HEK293 (cell line): Measurements from ENCODE around the gene ARHGAP42.

Experiments
- CTCF ChIA-PET: fragments of 350-600 bp; formaldehyde crosslinking; extraction: SDS; loops from one replicate; lab custom pipeline; 2021; ENCODE audit warnings: antibody characterized with exemption; lab: Yijun Ruan, JAX
- POLR2A ChIA-PET: fragments of 300-600 bp; formaldehyde crosslinking; extraction: SDS; loops from one replicate; lab custom pipeline; 2020; ENCODE audit warnings: antibody characterized with exemption, inconsistent platforms; lab: Yijun Ruan, JAX
- H3K27ac ChIP-seq: fragments of 200-500 bp; sonication (Bioruptor generic); 2 replicates; pipeline ENCODE4 v1.5.1; 2014; ENCODE audit warnings: low read depth, low read length, control low read depth, inconsistent platforms; ENCODE audit errors: extremely low read depth
- H3K36me3 ChIP-seq, 2 experiments: fragments of 200-500 bp in 1 of 2; sonication (Bioruptor generic) in 1 of 2; 1 replicate in 1 of 2; 2 replicates in 1 of 2; pipeline ENCODE4 v1.5.1; 2014 to 2017; ENCODE audit warnings: inconsistent platforms in 2 of 2, low read length in 2 of 2; ENCODE audit not compliant: control insufficient read depth in 2 of 2, insufficient read depth in 1 of 2
- H3K4me1 ChIP-seq: fragments of 200-500 bp; sonication (Bioruptor generic); 2 replicates; pipeline ENCODE4 v1.5.1; 2014; ENCODE audit warnings: mild to moderate bottlenecking, low read length, inconsistent platforms; ENCODE audit not compliant: control insufficient read depth, insufficient read depth
- H3K4me3 ChIP-seq: 2 replicates; pipeline ENCODE4 v1.5.1; 2011; ENCODE audit warnings: low read depth, mild to moderate bottlenecking, control low read depth, low read length, moderate library complexity
- H3K9me3 ChIP-seq: fragments of 200-500 bp; sonication (Bioruptor generic); 2 replicates; pipeline ENCODE4 v1.5.1; 2014; ENCODE audit warnings: low read depth, low read length, inconsistent platforms; ENCODE audit not compliant: control insufficient read depth, insufficient read depth
- AEBP2 ChIP-seq: fragments of 450-650 bp; formaldehyde crosslinking; IDR thresholded peaks from 2 replicates; pipeline ENCODE4 v1.5.1; 2016; ENCODE audit warnings: missing biosample characterization, missing genetic modification characterization, borderline replicate concordance
- GLI4 ChIP-seq: fragments of 450-650 bp; formaldehyde crosslinking; IDR thresholded peaks from 2 replicates; pipeline ENCODE4 v1.5.1; 2016; ENCODE audit warnings: missing biosample characterization, missing genetic modification characterization
- PRDM10 ChIP-seq: fragments of 450-650 bp; formaldehyde crosslinking; IDR thresholded peaks from 2 replicates; pipeline ENCODE4 v1.5.1; 2016; ENCODE audit warnings: missing biosample characterization, missing genetic modification characterization
- TSHZ1 ChIP-seq: fragments of 450-650 bp; formaldehyde crosslinking; IDR thresholded peaks from 2 replicates; pipeline ENCODE4 v1.5.1; 2016; ENCODE audit warnings: missing biosample characterization, missing genetic modification characterization, borderline replicate concordance
- ZBTB11 ChIP-seq: fragments of 450-650 bp; formaldehyde crosslinking; conservative IDR thresholded peaks from 2 replicates; pipeline ENCODE4 v1.5.1; 2016; ENCODE audit warnings: low read depth, missing biosample characterization, missing genetic modification characterization
- ZNF112 ChIP-seq: fragments of 450-650 bp; formaldehyde crosslinking; IDR thresholded peaks from 2 replicates; pipeline ENCODE4 v1.5.0; 2017; ENCODE audit warnings: missing biosample characterization, missing genetic modification characterization
- ZNF221 ChIP-seq: fragments of 450-650 bp; formaldehyde crosslinking; IDR thresholded peaks from 2 replicates; pipeline ENCODE4 v1.5.1; 2017; ENCODE audit warnings: missing biosample characterization, missing genetic modification characterization, borderline replicate concordance
- ZNF223 ChIP-seq: fragments of 450-650 bp; formaldehyde crosslinking; IDR thresholded peaks from 2 replicates; pipeline ENCODE4 v1.5.1; 2016; ENCODE audit warnings: missing biosample characterization, missing genetic modification characterization
- ZNF280C ChIP-seq: fragments of 450-650 bp; formaldehyde crosslinking; IDR thresholded peaks from 2 replicates; pipeline ENCODE4 v1.5.1; 2016; ENCODE audit warnings: missing biosample characterization, missing genetic modification characterization
- ZNF292 ChIP-seq: fragments of 450-650 bp; formaldehyde crosslinking; IDR thresholded peaks from 2 replicates; pipeline ENCODE4 v1.5.1; 2016; ENCODE audit warnings: low read depth, missing biosample characterization, missing genetic modification characterization, borderline replicate concordance
- ZNF416 ChIP-seq: fragments of 450-650 bp; formaldehyde crosslinking; IDR thresholded peaks from 2 replicates; pipeline ENCODE4 v1.5.1; 2016; ENCODE audit warnings: missing biosample characterization, missing genetic modification characterization
- ZNF426 ChIP-seq: fragments of 450-650 bp; formaldehyde crosslinking; IDR thresholded peaks from 2 replicates; pipeline ENCODE4 v1.5.1; 2017; ENCODE audit warnings: missing biosample characterization, missing genetic modification characterization, mild to moderate bottlenecking, inconsistent platforms, moderate library complexity
- ZNF449 ChIP-seq: fragments of 450-650 bp; formaldehyde crosslinking; IDR thresholded peaks from 2 replicates; pipeline ENCODE4 v1.5.1; 2017; ENCODE audit warnings: missing biosample characterization, mild to moderate bottlenecking, missing genetic modification characterization, moderate library complexity
- ZNF692 ChIP-seq: fragments of 450-650 bp; formaldehyde crosslinking; IDR thresholded peaks from 2 replicates; pipeline ENCODE4 v1.5.1; 2016; ENCODE audit warnings: missing biosample characterization, missing genetic modification characterization

Gene ARHGAP42

GRCh38 chr11:100687630-100688395 lies 725 bp downstream of the ARHGAP42 start (continued):
- TF ChIP-seq TSHZ1 (no peak), ZNF112 (tag by site-specific recombination) (no peak)

GRCh38 chr11:100689141-100689540 lies 2.1 kb downstream of the ARHGAP42 start:
- Histone ChIP-seq H3K4me1 (no peaks in the 10 kb centered on the region), H3K36me3 (no peaks in the 10 kb centered on the region), H3K9me3 (no peaks in the 10 kb centered on the region), H3K4me3 (no peak overlapping the region; the same call in 1 of the 2 replicates), H3K27ac (no peak overlapping the region)
- ChIA-PET POLR2A (interaction anchor here (0.8 kb wide), 1 partner anchor 162 kb away, joined by 6 read pairs; no protein-coding TSS in a partner anchor), CTCF (interaction anchor here (0.7 to 2.4 kb wide), 5 partner anchors 9 to 120 kb away, joined by 3 to 9 read pairs (median 4); no protein-coding TSS in a partner anchor)
- TF ChIP-seq ZNF692 (tag by site-specific recombination) (no peak), ZNF449 (tag by site-specific recombination) (no peak), ZNF221 (no peak), ZNF280C (no peak), GLI4 (tag by site-specific recombination) (no peak), ZNF292 (tag by site-specific recombination) (no peak), ZNF426 (tag by site-specific recombination) (no peak), PRDM10 (tag by site-specific recombination) (no peak), ZBTB11 (tag by site-specific recombination) (no peak), ZNF416 (no peak), AEBP2 (tag by site-specific recombination) (no peak), ZNF223 (no peak)
